Myocyte (in vitro differentiated cells): Measurements from ENCODE around the gene PRRT4. TPM values are rescaled to one million over a fixed set of nuclear protein-coding genes. Genes with fewer than 3 reads are reported as not detected.

Source experiments
- total RNA-seq: library from RNA; depleted of rRNA; stranded (reverse); fragments of >200 nt; gene quantifications from 2 replicates; pipeline ENCODE4 v1.2.3, GENCODE V29; 2014

Gene PRRT4
- total RNA-seq, 1 donor from 2014 or later, result 4.2 TPM

Other genes with a start within 250 kb of the PRRT4 start
- gene LEP, start 120.4 kb downstream of the PRRT4 start, total RNA-seq, result not detected in 2 replicates
- gene RBM28, start 17.8 kb downstream of the PRRT4 start, total RNA-seq, result 24.5 and 25.4 TPM in 2 replicates
- gene IMPDH1, start 48.3 kb upstream of the PRRT4 start, total RNA-seq, result 34.3 and 35.4 TPM in 2 replicates
- 7.3 and 10.0 TPM in 2 replicates for gene HILPDA, start 94.2 kb upstream of the PRRT4 start, total RNA-seq
- 54.5 and 63.3 TPM in 2 replicates for gene METTL2B, start 115.1 kb upstream of the PRRT4 start, total RNA-seq